GM21576 (cell line): ENCODE measurements around the gene MYO1C.
"Not testable (repeated sequence)": the region's sequence is repeated elsewhere in the genome, so short reads cannot be mapped to it uniquely, and the experiment has no call there.

Source experiments
- ATAC-seq: cut with Tn5 transposase; IDR thresholded peaks from one replicate; pipeline ENCODE4 v1.9.1; 2021; ENCODE audit warnings: mild to moderate bottlenecking, moderate library complexity; ENCODE audit not compliant: unreplicated experiment

The MYO1C gene

DNA sequence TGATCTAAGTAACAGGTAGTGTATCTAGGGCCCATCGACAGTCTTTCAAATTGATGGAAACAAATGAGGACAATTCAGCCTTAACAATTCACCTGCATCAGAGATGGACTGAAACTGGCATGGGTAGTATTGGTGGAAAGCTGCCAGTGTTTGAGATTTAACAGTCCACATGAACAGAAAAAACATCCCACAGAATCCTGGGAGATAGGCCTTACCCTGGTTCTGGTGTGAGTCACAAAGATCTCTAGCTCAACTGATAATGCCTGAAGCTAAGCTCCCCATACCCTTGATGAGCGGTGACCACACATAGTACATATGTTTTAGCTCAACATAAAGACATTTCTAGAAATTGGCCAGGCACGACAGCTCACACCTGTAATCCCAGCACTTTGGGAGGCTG lies 58.3 kb downstream of the MYO1C start:
- no peak for ATAC-seq

DNA sequence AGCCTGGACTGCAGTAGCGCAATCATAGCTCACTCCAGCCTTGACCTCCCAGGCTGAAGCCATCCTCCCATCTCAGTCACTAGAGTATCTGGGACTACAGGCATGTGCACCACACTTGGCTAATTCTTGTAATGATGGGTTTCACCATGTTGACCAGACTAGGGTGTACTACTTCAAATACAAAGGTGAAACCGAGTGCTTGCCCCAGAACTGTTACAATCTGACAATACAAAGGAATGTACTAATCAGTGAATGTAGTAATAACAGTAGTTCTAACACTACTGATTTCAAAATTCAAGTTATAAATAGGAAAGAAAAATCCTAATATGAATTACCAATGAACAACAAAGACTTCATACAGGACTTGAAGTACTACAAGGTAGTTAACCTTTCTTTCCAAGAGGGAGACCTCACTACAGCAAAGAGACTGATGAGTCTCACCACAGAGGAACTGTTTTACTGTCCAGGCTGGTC lies 60.8 kb downstream of the MYO1C start:
- no peak for ATAC-seq

DNA sequence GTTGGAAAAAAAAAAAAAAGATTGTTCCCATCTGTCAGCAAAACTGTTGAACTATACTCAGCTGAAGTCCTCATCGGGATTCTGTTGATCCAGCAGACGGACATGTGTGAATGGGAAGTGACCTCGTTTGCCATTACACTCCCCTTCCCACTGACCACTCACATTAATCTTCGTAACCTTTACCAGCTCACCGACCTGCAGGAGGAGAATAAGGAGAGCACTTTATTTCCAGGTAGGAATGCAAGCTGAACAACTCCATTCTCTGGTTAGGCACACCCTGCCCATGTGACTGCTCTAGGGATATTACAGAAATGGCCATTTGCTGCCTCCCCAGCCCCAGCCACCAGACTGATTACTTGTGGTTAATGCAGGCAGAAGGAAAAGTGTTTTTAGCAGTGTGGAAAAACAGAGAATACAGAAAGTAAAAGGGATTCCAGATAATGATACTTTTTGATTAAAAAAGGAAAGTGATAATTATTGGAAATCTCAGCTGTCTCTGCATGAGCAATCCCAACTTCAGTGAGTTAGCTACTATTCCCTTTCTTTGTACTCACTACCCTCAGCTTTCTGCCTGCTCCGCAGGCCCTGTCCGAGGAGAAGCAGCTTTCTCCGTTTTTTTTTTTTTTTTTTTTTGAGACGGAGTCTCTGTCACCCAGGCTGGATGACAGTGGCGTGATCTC lies 68.9 kb downstream of the MYO1C start:
- ATAC-seq, result no peak

DNA sequence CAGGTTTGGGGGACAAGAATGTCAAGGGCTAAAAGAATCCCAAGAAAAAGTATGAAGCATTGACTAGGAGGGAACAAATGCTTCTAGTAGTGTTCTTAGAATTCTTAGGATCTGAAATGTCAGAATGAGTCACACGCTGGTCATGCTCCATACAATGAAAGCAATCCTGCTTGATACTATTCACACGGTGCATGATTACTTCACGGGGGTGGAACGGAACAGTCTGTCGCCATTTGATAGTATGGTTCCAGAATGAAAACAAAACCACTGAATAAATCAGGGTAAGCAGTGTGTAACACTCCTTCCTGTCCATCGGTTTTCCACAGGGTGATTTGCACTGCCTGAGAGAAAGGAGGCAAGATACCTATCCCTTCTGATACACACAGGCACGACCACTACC lies 69.6 kb downstream of the MYO1C start:
- no peak for ATAC-seq

DNA sequence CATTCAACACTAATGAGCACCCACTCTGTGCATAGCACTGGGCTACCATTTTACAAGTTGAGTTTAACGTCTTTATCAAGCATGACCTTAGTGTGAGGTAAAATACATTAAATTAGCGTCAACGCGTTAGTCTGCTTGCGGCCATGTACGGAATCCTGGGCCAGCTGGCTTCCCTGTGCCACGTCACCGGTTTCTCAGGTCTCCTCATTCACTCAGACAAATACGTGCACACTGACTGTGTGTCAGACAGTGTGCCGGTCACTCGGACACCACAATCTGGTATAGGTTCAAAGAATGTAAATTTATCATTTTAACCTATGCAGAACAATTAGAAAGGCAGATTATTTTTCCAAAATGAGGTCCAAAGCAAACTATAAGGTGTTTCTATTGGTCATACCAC lies 71.0 kb downstream of the MYO1C start:
- ATAC-seq, result no peak

DNA sequence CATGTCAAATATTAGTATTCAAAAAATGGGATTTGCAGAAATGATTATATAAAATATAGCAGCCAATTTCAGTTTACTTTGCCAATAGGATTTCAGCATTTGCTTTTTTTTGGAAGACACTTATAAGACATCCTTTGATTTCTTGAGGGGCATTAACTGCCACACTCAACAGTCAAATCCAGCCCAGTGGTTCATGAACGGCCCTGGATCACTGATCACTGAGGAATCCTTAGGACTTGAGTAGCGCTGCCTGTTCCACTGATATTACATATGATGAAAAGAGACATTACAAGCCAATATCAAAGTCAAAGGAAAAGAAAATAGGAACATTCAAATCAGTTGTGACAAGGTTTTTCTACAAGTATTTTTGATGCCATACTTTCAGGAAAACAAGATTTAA lies 71.5 kb downstream of the MYO1C start:
- ATAC-seq, result no peak

DNA sequence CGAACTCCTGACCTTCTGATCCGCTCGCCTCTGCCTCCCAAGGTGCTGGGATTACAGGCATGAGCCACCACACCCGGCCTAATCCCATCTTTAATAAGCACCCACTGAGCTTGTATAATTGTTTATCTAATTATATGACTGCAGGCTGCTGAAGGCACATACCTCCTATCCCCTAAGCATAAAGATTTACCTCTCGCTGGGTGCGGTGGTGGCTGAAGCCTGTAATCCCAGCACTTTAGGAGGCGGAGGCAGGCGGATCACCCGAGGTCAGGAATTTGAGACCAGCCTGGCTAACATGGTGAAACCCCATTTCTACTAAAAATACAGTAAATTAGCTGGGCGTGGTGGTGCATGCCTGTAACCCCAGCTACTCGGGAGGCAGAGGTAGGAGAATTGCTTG lies 72.3 kb downstream of the MYO1C start:
- ATAC-seq, result no peak

DNA sequence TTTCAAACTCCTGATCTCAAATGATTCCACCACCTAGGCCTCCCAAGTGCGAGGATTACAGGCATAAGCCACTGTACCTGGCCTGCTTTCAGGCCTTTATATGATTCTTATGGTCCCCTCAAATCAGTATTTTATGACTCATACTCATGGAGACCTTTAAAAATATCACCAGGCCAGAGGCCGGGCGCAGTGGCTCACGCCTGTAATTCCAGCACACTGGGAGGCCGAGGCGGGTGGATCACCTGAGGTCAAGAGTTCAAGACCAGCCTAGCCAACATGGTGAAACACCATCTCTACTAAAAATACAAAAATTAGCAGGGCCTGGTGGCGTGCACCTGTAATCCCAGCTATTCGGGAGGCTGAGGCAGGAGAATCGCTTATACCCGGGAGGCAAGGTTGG lies 74.0 kb downstream of the MYO1C start:
- ATAC-seq, result not testable (repeated sequence)

DNA sequence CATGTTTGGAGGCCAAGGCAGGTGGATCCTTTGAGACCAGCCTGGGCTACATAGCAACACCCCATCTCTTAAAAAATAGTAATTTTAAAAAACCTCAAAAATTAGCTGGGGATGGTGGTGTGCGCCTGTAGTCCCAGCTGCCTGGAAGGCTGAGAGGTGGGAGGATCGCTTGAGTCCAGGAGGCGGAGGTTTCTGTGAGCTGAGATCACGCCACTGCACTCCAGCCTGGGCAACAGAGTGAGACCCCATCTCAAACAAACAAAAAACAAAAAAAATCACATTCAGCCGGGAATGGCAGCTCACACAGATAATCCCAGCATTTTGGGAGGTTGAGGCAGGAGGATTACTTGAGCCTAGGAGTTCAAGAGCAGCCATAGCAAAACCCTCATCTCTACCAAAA lies 76.1 kb downstream of the MYO1C start:
- ATAC-seq, result no peak

DNA sequence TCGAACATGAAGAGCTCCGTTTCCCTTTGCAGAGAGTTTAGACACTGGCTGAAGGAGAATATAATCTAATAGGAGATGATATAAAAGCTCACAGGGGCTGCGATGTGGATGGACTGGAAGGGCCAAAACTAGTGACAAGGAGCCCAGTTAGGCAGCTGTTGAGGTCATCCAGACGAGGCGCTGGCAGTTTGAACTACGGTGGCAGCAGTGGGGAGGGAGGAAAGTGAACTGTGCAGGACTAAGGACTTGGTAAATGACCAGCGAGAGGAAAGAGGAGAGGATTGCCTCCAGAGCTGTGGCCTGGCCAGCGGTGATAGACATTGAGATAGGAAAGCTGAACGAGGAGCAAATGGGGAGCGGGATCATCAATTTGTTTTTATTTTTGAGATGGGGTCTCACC lies 77.9 kb downstream of the MYO1C start:
- ATAC-seq, result no peak
